GM06990 (cell line): Measurements from ENCODE around the gene ADAMTS18.

Source experiments
- DNase-seq: peaks from one replicate; pipeline ENCODE4 v3.0.0-alpha.2; 2011; ENCODE audit not compliant: insufficient read length; ENCODE audit errors: extremely low read depth
- H3K27me3 ChIP-seq: replicated peaks from 2 replicates; pipeline ENCODE4 v1.6.0; 2011; ENCODE audit warnings: low read length; ENCODE audit not compliant: control insufficient read depth, insufficient read depth
- H3K36me3 ChIP-seq: 2 replicates; pipeline ENCODE4 v1.5.1; 2011; ENCODE audit warnings: low read length; ENCODE audit not compliant: control insufficient read depth, insufficient read depth
- H3K4me3 ChIP-seq: replicated peaks from 2 replicates; pipeline ENCODE4 v1.5.1; 2011; ENCODE audit warnings: low read depth, mild to moderate bottlenecking, control low read depth, low read length
- TF ChIP-seq, protein P1 (sequence below): IDR thresholded peaks from 2 replicates; pipeline ENCODE4 v1.5.1; 2011; ENCODE audit warnings: low read length, control low read depth, mild to moderate bottlenecking, inconsistent platforms; ENCODE audit not compliant: insufficient read depth, poor library complexity, severe bottlenecking

The ADAMTS18 gene

DNA sequence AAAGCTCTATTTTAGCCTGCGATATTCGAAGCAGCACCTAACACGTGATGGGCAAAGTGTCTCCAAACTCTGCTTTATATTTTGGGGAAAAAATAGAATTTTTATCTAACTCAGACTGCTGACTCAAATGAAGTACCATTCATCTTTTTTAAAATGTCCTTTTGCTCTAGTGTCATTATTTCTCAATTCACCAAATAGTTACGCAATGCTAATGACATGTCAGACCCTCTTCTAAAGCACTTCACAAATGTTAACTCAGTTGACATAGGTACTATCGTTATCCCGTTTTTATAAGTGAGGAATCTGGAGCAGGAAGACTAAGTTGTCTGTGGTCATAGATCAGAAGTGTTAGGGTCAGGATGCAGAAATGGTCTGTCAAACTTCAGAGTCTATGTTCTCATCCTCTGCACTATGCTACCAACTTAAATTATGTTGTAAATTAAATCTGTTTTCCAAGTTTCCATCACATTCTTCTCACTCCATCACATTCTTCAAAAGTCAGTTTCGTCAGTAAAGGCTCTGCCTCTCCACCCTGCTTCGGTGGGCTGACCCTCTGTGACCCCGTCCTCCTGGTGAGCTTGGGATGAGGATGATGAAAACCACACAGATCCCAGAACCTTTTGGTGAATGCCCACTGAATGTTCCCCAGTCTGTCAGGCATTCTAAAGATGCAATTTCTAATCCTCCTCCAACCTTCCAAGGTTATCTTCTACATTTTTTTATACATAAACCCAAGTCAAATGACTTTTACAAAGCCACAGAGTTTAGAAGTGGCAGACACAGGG lies 102.8 kb downstream of the ADAMTS18 start:
- H3K4me3 ChIP-seq = no peak overlapping the region
- H3K27me3 ChIP-seq = no peaks in the 10 kb centered on the region
- no peak for DNase-seq
- H3K36me3 ChIP-seq = no peaks in the 10 kb centered on the region
- TF ChIP-seq, protein P1, sequence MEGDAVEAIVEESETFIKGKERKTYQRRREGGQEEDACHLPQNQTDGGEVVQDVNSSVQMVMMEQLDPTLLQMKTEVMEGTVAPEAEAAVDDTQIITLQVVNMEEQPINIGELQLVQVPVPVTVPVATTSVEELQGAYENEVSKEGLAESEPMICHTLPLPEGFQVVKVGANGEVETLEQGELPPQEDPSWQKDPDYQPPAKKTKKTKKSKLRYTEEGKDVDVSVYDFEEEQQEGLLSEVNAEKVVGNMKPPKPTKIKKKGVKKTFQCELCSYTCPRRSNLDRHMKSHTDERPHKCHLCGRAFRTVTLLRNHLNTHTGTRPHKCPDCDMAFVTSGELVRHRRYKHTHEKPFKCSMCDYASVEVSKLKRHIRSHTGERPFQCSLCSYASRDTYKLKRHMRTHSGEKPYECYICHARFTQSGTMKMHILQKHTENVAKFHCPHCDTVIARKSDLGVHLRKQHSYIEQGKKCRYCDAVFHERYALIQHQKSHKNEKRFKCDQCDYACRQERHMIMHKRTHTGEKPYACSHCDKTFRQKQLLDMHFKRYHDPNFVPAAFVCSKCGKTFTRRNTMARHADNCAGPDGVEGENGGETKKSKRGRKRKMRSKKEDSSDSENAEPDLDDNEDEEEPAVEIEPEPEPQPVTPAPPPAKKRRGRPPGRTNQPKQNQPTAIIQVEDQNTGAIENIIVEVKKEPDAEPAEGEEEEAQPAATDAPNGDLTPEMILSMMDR = no peak

DNA sequence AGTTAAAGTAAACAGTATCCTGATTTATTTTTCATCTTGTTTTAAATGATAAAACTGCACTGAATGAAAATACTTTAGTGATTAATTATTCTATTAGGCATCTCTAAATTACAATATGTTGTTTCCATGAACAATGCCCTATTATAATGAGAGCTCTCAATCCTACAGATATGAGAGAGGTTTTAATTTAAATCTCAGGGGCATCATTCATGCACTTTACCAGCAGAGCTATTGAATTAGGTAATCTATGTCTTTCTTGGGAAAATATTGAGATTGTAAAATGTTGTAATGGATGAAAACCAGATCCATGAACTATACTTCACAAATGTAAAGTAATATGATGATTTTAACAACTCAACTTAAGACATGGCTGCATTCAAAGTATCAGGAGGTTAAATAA lies 103.8 kb downstream of the ADAMTS18 start:
- no peak for DNase-seq
- Histone ChIP-seq H3K27me3 (no peaks in the 10 kb centered on the region), H3K36me3 (no peaks in the 10 kb centered on the region), H3K4me3 (no peak overlapping the region)
- TF ChIP-seq, protein P1 = no peak

DNA sequence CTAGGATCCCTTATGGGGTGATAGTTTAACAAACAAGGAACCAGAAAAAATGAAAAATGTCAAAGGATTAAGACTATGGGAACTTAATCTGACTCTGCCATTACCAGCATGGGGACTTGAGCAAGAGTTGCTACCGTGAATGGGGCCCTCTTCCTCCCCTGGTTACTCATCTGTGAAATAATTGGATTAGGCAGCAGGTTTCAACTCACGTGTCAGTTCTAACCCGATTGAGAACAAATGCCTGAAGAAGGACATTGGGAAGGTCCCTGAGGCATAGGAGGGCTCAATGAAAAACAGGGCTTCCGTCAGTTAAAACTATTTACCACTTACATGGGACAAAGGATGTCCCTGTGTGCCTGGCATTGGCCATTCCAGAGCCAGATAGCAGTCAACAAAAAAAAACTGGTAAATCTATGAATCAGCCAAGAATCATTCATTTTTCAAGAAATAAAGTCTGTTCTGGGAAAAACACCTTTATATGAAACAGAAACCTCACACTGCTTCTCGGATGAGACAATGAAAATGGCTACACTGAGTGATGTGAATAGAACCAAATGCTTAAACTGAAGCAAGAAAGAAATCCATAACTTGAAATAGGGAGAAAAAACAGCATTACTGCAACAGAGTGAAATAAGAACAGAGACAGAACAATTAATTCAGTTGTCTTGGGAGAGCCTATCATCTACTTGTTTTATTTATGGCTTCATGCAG lies 104.3 kb downstream of the ADAMTS18 start:
- TF ChIP-seq, protein P1 = no peak
- no peaks in the 10 kb centered on the region for H3K36me3 ChIP-seq
- H3K4me3 ChIP-seq = no peak overlapping the region
- no peak for DNase-seq
- no peaks in the 10 kb centered on the region for H3K27me3 ChIP-seq

DNA sequence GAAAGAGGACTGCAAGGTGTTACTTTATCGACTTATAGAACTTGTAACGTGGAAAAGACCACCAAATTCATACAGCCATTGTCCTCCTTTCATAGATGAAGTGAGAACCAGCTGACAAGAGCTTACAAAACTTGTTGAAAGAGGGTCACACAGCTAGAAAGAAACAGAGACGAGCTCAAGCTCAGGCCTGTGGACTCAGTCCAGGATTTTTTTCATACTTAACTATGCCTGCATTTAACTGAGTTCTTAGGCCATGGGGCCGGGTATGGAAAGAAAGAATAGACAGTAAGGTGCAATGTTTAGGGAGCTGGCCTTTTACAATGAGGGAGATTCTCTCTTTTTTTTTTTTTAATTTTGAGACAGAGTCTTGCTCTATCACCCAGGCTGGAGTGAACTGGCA lies 106.1 kb downstream of the ADAMTS18 start:
- H3K36me3 ChIP-seq = no peaks in the 10 kb centered on the region
- no peak overlapping the region for H3K4me3 ChIP-seq
- no peak for DNase-seq
- TF ChIP-seq, protein P1 = no peak
- no peaks in the 10 kb centered on the region for H3K27me3 ChIP-seq

DNA sequence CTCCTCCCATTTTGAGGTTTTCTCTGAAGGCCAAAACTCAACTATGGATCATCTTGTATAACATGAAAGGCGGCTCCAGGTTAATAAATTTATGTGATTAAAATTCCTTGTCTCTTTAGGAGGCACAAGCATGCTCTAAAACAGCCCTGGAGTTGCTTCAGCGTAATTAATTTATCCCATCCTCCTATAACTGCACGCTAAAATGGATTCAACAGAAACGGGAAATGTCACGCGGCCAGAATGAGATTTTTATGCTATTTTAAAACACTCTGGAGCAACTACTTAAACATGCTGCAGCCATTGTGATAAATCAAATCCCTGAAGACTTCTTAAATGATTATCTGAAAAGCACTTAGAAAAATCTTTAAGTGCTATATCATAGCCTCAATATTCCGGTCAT lies 106.6 kb downstream of the ADAMTS18 start:
- DNase-seq = no peak
- TF ChIP-seq, protein P1 = no peak
- Histone ChIP-seq H3K4me3 (no peak overlapping the region), H3K27me3 (no peaks in the 10 kb centered on the region), H3K36me3 (no peaks in the 10 kb centered on the region)
